ENCODE data around the gene NOS1.

GRCh38 chr12:117231750-117232149 lies 129.7 kb downstream of the NOS1 start:
- no peak for TF ChIP-seq GATA2 (IDR thresholded peaks at IDR 0.05; ENCODE audit: low read depth, low read length)
- no peak for TF ChIP-seq GATA3 (IDR thresholded peaks at IDR 0.05; ENCODE audit: low read depth, low read length)

All from SH-SY5Y (cell line).